ENCODE results near the gene MAP3K13.

GRCh38 chr3:185366074-185366335, 3.1 kb downstream of the MAP3K13 start:
- TF ChIP-seq, protein P1, sequence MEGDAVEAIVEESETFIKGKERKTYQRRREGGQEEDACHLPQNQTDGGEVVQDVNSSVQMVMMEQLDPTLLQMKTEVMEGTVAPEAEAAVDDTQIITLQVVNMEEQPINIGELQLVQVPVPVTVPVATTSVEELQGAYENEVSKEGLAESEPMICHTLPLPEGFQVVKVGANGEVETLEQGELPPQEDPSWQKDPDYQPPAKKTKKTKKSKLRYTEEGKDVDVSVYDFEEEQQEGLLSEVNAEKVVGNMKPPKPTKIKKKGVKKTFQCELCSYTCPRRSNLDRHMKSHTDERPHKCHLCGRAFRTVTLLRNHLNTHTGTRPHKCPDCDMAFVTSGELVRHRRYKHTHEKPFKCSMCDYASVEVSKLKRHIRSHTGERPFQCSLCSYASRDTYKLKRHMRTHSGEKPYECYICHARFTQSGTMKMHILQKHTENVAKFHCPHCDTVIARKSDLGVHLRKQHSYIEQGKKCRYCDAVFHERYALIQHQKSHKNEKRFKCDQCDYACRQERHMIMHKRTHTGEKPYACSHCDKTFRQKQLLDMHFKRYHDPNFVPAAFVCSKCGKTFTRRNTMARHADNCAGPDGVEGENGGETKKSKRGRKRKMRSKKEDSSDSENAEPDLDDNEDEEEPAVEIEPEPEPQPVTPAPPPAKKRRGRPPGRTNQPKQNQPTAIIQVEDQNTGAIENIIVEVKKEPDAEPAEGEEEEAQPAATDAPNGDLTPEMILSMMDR (IDR thresholded peaks at IDR 0.05; ENCODE audit: insufficient read depth, low read length, poor library complexity, severe bottlenecking), result no peak
- TF ChIP-seq EZH2phosphoT487 (conservative IDR thresholded peaks at IDR 0.05; ENCODE audit: low read length), result no peak
